Neural cell (in vitro differentiated cells): Measurements from ENCODE around the gene INTS14. TPM values are rescaled to one million over a fixed set of nuclear protein-coding genes. Genes with fewer than 3 reads are reported as not detected.

Experiments used
- H2AFZ ChIP-seq: fragments of 200-600, 300-800 bp; sonication (generic), shearing (Covaris generic); 2 replicates; pipeline ENCODE4 v1.6.0; 2014; ENCODE audit warnings: low read depth, mild to moderate bottlenecking, antibody characterized with exemption, low read length, moderate library complexity
- H3F3A ChIP-seq: fragments of 200-600 bp; shearing (Covaris generic); 2 replicates; pipeline ENCODE4 v1.6.1; 2016; ENCODE audit warnings: mild to moderate bottlenecking, moderate library complexity, mixed read lengths, antibody characterized with exemption, low read length; ENCODE audit not compliant: insufficient read depth, poor library complexity, severe bottlenecking
- H3K27ac ChIP-seq: fragments of 200-600, 300-800 bp; sonication (generic), shearing (Covaris generic); 2 replicates; pipeline ENCODE4 v1.5.1; 2014; ENCODE audit warnings: mild to moderate bottlenecking, low read length, moderate library complexity
- H3K27me3 ChIP-seq: fragments of 300-800, 200-600 bp; sonication (generic), shearing (Covaris generic); 2 replicates; pipeline ENCODE4 v1.6.0; 2014; ENCODE audit warnings: mild to moderate bottlenecking, low read depth, low read length, moderate library complexity; ENCODE audit not compliant: insufficient read depth
- H3K36me3 ChIP-seq: fragments of 300-800, 200-600 bp; sonication (generic), shearing (Covaris generic); 2 replicates; pipeline ENCODE4 v1.5.1; 2014; ENCODE audit warnings: mild to moderate bottlenecking, antibody characterized with exemption, low read length, moderate library complexity; ENCODE audit not compliant: insufficient read depth
- H3K4me2 ChIP-seq: fragments of 300-800, 200-600 bp; sonication (generic), shearing (Covaris generic); 2 replicates; pipeline ENCODE4 v1.6.0; 2014; ENCODE audit warnings: mild to moderate bottlenecking, low read length
- H3K4me3 ChIP-seq: fragments of 300-800, 200-600 bp; sonication (generic), shearing (Covaris generic); 2 replicates; pipeline ENCODE4 v1.5.1; 2014; ENCODE audit warnings: mild to moderate bottlenecking, low read length, moderate library complexity
- H3K79me2 ChIP-seq: fragments of 200-600 bp; shearing (Covaris generic); replicated peaks from 2 replicates; pipeline ENCODE4 v1.6.0; 2014; ENCODE audit warnings: mild to moderate bottlenecking, low read length, moderate library complexity; ENCODE audit not compliant: insufficient read depth
- H3K9ac ChIP-seq: fragments of 300-800, 200-600 bp; sonication (generic), shearing (Covaris generic); 2 replicates; pipeline ENCODE4 v1.6.1; 2016; ENCODE audit warnings: mild to moderate bottlenecking, low read length, mixed read lengths
- H3K9me2 ChIP-seq: fragments of 200-600 bp; shearing (Covaris generic); 2 replicates; pipeline ENCODE4 v1.6.1; 2016; ENCODE audit warnings: mild to moderate bottlenecking, low read length, mixed read lengths; ENCODE audit not compliant: insufficient read depth
- H3K9me3 ChIP-seq: fragments of 200-600, 300-800 bp; sonication (generic), shearing (Covaris generic); 2 replicates; pipeline ENCODE4 v1.6.1; 2016; ENCODE audit warnings: mild to moderate bottlenecking, mixed run types, low read length, moderate library complexity, mixed read lengths
- H4K20me1 ChIP-seq: fragments of 200-600 bp; shearing (Covaris generic); 2 replicates; pipeline ENCODE4 v1.6.1; 2016; ENCODE audit warnings: mild to moderate bottlenecking, mixed run types; ENCODE audit not compliant: insufficient read depth
- CTCF ChIP-seq: fragments of 450-650 bp; IDR thresholded peaks from 2 replicates; pipeline ENCODE4 v1.5.1; 2014; ENCODE audit warnings: antibody characterized with exemption, mild to moderate bottlenecking, moderate library complexity; ENCODE audit not compliant: poor library complexity, severe bottlenecking
- EP300 ChIP-seq: fragments of 450-650 bp; conservative IDR thresholded peaks from 2 replicates; pipeline ENCODE4 v1.6.1; 2014; ENCODE audit warnings: antibody characterized with exemption, mild to moderate bottlenecking, moderate library complexity; ENCODE audit not compliant: poor library complexity, severe bottlenecking
- EZH2 ChIP-seq: fragments of 200-600, 300-800 bp; shearing (Covaris generic), sonication (generic); IDR thresholded peaks from 2 replicates; pipeline ENCODE4 v1.6.1; 2014; ENCODE audit warnings: antibody characterized with exemption, low read length, borderline replicate concordance, mild to moderate bottlenecking; ENCODE audit not compliant: insufficient read depth, poor library complexity, severe bottlenecking
- MXI1 ChIP-seq: fragments of 450-650 bp; conservative IDR thresholded peaks from 2 replicates; pipeline ENCODE4 v1.6.1; 2014; ENCODE audit warnings: antibody characterized with exemption, mild to moderate bottlenecking; ENCODE audit not compliant: poor library complexity, severe bottlenecking
- POLR2AphosphoS5 ChIP-seq: IDR thresholded peaks from 2 replicates; pipeline ENCODE4 v1.6.1; 2012
- RAD21 ChIP-seq: fragments of 450-650 bp; conservative IDR thresholded peaks from 2 replicates; pipeline ENCODE4 v1.6.1; 2014; ENCODE audit warnings: antibody characterized with exemption, mild to moderate bottlenecking, moderate library complexity
- REST ChIP-seq: IDR thresholded peaks from 2 replicates; pipeline ENCODE4 v1.6.1; 2012; ENCODE audit warnings: borderline replicate concordance
- SMC3 ChIP-seq: fragments of 450-650 bp; conservative IDR thresholded peaks from 2 replicates; pipeline ENCODE4 v1.6.1; 2014; ENCODE audit warnings: antibody characterized with exemption, mild to moderate bottlenecking, moderate library complexity; ENCODE audit not compliant: poor library complexity
- TAF1 ChIP-seq: IDR thresholded peaks from 2 replicates; pipeline ENCODE4 v1.6.1; 2012; ENCODE audit warnings: low read depth
- polyA plus RNA-seq: library from polyadenylated mRNA; depleted of rRNA; stranded (reverse); fragments of >200 nt; gene quantifications from 2 replicates; pipeline ENCODE4 v1.2.3, GENCODE V29; 2014

INTS14 gene
- polyA plus RNA-seq, 1 donor from 2014 or later: 49.7 TPM

- Histone ChIP-seq H3K79me2 (peaks cover 4% of the 10 kb centered on the region), H3K36me3 (no peaks in the 10 kb centered on the region)
Observed at GRCh38 chr15:65558997-65559760, 51.8 kb downstream of the INTS14 start.

GRCh38 chr15:65558336-65558735, 52.6 kb downstream of the INTS14 start:
- no peaks in the 10 kb centered on the region for H4K20me1 ChIP-seq
- H3F3A ChIP-seq: no peaks in the 10 kb centered on the region
- H3K4me2 ChIP-seq: no peak overlapping the region
- no peak overlapping the region for H2AFZ ChIP-seq
- no peak overlapping the region for H3K9ac ChIP-seq
- no peaks in the 10 kb centered on the region for H3K9me3 ChIP-seq
- H3K27ac ChIP-seq: no peak overlapping the region
- no peaks in the 10 kb centered on the region for H3K27me3 ChIP-seq
- H3K36me3 ChIP-seq: no peaks in the 10 kb centered on the region
- peaks cover 7% of the 10 kb centered on the region for H3K79me2 ChIP-seq
- no peak overlapping the region for H3K4me3 ChIP-seq
- H3K9me2 ChIP-seq: no peaks in the 10 kb centered on the region
- TF ChIP-seq POLR2AphosphoS5: no peak
- no peak for TF ChIP-seq RAD21
- no peak for TF ChIP-seq SMC3
- TF ChIP-seq TAF1: no peak
- TF ChIP-seq CTCF: no peak
- TF ChIP-seq REST: no peak

More at GRCh38 chr15:65558997-65559760, 51.8 kb downstream of the INTS14 start:
- Histone ChIP-seq H3K9ac (no peak overlapping the region), H3K27ac (no peak overlapping the region), H3F3A (no peaks in the 10 kb centered on the region), H4K20me1 (no peaks in the 10 kb centered on the region), H3K9me3 (no peaks in the 10 kb centered on the region), H3K4me2 (no peak overlapping the region), H2AFZ (no peak overlapping the region), H3K4me3 (no peak overlapping the region), H3K9me2 (no peaks in the 10 kb centered on the region), H3K27me3 (no peaks in the 10 kb centered on the region)
- TF ChIP-seq TAF1: no peak
- no peak for TF ChIP-seq SMC3
- TF ChIP-seq RAD21: no peak
- TF ChIP-seq POLR2AphosphoS5: no peak
- no peak for TF ChIP-seq EZH2
- no peak for TF ChIP-seq EP300
- TF ChIP-seq CTCF: no peak
- TF ChIP-seq MXI1: no peak
- no peak for TF ChIP-seq REST
